SIG-M5 treated with dmso at 0.1 percent for 504 hours (cell line): ENCODE measurements around the gene WFDC8.

ENCODE experiments used
- DNase-seq: peaks from one replicate; lab custom pipeline; 2025; ENCODE audit not compliant: unreplicated experiment; lab: John Stamatoyannopoulos, UW

The WFDC8 gene

DNA sequence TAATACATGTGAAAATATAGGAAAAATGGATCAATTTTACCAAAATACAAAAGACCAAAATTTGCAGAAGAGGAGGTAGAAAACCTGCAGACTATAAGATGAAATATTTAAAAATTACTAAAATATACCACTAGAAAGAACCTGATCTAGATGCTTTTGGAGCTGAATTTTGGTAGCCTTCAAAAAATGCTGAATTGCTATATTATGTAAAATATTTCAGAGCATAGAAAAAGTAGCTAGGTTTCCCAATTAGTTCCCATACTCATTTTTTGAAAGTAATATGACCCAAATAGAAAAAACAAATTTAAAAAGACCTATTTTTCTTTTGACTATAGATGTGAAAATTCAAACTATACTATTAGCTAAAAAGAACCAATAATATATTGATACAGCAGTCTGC lies 28.3 kb downstream of the WFDC8 start:
- no peak for DNase-seq

DNA sequence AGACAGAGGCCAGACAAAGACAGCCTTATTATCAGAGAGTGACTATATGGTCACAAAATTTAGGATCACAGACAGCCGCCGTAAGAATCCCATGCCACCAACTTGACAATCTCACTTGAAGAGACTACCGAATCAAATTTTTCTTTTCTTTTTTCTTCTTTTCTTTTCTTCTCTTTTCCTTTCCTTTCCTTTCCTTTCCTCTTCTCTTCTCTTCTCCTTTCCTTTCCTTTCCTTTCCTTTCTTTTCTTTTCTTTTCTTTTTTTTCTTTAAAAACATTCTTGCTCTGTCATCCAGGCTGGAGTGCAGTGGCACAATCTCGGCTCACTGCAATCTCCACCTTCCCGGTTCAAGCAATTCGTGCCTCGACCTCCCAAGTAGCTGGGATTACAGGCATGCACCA lies 30.7 kb downstream of the WFDC8 start:
- no peak for DNase-seq

DNA sequence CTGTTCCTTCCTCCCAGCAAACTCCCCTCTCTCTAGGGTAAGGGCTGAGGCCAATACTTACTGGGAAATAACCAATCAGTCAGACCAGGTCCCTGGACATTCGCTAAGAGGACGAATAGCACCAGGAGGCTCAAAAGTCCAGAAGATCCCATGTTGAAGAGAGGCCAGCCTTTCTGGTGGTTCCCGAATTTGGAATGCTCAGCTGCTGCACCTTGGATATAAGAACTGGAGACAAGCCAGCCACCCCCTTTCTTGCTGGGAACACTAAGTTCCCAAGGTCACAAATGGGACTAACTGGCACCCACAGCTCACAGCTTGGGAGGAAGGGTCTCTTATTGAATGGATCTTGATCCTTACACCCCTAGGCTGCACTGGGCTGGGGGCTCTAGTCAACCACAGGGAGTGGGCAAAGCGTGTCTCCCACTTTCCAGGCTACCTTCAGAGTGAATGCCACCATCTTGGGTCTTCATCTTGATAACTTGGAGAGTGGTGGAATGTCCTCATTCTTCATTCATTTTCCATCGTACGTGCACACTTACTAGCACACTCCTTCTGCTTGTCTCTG lies 31.8 kb downstream of the WFDC8 start, which contains the start of gene EPPIN:
TSS of gene EPPIN (minus strand) at position 196 of the 565 bp plus-strand sequence. CDS start at position 152, 44 bp downstream.
- DNase-seq, result no peak

DNA sequence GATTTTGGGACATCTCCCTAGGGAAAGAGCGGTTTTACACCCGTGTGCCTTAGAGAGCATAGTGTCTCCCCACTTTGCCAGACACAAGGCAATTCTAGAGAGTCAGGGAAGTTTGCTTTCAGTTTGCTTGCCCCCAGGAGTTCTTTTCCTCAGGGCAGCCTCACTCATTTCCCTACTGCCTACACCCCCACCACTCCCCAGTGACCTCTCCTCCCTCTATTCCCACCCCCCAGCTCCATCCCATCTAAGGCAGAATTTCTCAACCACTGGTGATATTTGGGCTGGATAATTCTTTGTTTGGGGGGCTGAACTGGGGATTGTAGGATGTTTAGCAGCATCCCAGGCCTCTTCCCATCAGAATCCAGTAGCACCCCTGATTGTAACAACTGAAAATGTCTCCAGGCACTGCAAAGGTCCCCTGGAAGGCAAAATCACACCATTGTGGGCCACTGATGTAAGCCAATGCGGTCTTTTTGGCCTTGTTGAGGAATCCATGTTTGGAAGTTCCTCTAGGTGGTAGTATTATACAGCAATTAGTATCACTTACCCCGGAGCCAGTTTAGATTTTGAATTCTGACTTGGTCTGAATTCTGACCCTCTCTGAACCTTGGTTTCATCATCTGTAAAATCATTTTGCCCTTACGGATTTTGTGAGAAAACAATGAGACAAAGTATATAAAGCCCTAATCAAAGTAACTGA lies 33.2 kb downstream of the WFDC8 start:
- DNase-seq, result peak; percentile 14

DNA sequence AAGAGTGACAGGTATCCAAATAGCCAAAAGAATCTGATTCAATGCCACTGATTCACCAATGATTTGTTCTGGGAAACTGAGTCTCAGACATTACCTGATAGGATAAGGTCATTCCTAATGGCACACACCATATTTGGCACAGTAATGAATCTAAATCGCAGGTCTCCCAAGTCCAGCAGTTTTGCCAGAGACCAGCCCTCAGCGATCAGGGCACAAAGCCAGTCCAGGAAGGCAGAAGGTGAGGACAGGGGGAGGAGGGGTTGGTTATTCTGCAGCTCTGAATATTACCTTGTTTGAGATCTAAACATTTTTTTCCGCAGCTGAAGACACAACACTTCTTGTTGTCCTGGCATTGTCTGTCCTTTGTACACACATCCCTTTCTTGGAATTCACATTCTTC lies 33.7 kb downstream of the WFDC8 start:
- no peak for DNase-seq

DNA sequence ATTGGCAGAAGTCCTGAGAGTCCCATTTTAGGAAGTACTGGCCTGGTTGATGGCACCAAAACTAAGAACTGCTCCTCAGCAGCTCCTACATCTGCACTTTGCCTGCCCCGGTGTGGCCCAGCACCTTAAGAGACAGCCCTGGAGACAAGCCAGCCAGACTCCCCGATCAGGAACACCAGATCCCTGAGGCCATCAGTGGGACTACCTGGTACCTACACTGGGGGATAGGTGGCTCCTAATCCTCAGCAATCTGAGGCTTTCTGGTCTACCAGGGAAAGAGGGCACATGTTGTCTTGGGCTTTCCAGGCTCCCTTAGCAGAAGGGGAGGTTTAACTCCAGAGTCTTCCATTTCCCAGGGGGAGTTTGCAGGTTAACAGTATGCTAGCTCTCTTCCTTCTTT lies 39.7 kb downstream of the WFDC8 start, which contains the start of gene WFDC6:
TSS of gene WFDC6 (minus strand) at position 101 of the 400 bp plus-strand sequence. CDS start at position 26, 75 bp downstream.
- DNase-seq, result no peak

DNA sequence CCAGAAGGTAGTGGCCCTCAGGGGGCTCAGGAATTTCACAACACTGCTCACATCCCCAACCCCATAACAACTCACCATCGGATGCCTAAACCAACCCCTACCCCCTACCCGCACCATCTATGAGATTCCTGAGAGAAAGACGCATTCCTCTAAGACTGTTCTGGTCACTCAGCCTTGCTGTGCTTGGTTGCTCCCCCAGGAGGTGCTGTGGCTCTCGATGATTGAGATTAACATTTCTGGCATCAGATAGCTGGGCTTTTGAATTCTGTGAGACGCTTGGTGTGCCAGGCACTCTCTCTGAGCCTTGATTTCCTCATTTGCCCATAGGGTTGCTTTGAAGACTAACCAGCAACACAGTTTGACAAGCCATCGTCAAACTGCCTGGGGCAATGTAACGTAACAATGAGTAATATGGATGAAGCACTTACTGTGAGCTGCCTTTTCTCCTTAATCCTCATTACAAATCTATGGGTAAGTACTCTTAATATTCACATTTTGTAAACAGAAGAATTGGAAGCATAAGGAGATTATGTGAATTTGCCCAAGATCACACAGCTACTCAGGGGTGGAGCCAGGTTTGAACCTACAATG lies 40.8 kb downstream of the WFDC8 start:
- DNase-seq, result no peak

DNA sequence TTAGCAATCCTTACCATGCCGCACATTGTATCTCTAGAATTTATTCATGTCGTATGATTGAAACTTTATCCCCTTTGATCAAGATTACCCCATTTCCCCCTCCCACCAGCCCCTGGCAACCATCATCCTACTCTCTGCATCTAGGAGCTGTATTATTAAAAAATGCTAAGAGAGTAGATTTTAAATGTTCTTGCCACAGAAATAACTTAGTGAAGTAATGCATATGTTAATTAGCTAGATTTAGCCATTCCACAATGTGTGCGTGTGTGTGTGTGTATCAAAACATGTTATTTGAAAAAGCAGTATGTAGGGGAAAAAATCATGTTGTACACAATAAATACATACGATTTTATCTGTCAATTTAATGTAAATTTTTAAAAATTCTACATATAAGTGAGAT lies 51.8 kb downstream of the WFDC8 start:
- no peak for DNase-seq

DNA sequence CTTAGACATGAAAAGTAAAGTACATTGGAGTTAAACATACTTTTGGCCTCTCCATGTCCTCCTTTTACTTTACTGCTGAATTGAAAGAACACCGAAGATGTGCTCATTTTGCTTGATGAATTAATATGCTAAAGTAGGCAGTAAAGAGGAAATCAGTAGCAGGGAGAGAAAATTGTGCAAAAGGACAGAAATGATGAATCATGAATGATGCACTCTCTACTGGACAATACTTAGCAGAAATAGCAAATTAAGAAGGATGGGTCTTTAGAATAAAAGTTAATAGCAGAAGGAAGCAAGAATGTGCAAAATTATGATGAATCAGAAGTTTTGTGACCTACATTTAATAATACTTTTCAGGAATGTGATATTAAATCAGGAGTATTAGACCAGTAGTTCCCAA lies 55.3 kb downstream of the WFDC8 start:
- no peak for DNase-seq

DNA sequence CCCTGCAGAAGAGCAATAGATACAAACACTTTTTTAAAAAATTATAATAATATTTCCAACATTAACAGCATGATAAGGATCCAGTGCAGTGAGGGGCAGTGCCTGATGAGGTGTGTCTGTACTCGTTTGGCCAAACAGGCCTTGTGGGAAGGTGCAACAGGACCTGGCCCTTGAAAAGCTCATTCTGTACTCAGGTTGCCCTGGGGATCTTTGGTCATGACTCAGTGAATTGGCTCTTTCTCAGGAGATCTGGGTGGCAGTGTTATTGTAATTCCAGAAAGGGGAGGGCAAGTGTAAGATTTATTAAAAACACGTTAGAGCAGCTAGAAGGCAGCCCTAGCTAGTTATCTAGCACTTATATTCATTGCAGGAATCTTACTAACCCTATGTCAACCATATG lies 60.8 kb downstream of the WFDC8 start:
- DNase-seq, result no peak

DNA sequence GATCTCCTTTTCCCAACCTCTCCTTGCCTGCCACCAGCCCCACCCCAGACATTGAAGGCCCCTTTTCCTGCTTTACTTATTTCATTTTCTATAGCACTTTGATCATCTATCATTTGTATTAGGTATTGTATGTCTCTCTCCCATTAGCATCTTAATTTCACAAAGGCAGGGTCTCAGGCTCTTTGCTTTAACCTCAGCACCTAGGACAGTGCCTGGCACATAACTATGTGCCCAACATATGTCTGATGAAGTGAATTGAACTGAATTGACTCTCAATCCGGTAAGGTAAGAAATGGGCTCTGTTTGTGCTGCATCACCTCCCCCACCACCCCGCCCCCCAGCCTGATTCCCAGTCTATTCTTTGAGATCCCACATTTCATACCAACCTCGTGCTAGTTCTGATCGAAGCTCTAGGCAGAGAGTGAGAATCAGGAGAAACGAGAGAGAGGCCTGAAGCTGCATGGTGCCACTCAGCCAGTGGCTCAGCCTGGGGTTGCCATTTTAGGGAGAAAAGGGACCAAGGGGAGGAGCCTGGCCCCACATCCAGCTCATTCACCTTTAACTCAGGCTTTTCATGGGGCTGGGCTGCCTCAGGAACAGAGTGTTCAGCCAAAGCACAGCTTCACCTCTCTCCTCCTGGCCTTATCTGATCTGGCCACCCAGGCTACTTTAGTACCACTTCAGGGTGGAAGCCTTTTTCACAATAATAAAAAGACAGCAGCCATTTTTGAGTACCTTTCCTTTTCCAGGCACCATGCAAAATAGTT lies 63.8 kb downstream of the WFDC8 start, which contains the start of gene SPINT3:
TSS of gene SPINT3 (minus strand) at position 476 of the 767 bp plus-strand sequence. CDS start at position 462, 14 bp downstream.
- DNase-seq, result no peak

DNA sequence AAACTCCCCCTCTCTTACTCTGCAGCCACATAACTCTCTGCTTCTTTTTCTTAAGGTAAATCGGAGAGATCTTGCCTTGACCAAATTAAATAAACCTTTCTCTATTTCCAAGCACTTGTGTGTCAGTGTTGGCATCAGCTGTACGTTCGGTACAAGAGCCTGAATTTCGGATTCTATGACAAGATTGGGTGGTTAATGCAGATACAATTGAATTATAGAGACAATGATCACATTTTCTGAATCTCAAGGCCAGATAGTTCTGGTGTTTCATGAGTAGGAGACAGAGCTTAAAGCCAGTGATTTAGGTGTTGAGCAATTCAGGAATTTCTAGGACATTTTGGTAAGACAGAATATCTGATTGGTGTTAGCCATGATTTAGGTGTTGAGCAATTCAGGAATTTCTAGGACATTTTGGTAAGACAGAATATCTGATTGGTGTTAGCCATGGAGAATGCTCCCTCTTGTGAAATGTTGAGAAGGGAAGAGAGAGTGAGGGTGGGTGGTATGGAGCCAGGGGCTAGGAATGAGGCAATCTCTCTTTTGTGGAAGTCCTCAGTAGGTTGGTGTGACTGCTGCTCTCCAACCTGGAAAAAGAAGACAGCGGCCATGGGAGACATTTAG lies 68.7 kb downstream of the WFDC8 start:
- no peak for DNase-seq

DNA sequence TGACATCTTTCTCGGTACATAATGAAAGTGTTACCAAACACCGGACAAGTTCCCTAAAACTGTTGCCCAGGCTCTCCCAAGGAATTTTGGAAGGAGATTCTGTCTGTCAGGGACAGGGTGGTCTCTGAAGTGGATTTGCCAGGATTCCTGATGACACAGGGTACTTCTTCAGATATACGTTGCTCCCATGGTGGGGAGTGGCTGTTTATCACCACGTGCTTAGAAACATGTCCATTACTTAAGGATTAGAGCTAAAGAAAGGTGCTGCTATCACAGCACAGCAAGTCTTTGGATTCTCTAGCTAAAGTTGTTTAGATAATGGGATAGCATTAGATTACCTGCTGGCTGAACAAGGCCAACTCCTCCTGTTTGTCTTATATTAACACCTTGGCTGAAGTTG lies 70.0 kb downstream of the WFDC8 start:
- DNase-seq, result no peak

DNA sequence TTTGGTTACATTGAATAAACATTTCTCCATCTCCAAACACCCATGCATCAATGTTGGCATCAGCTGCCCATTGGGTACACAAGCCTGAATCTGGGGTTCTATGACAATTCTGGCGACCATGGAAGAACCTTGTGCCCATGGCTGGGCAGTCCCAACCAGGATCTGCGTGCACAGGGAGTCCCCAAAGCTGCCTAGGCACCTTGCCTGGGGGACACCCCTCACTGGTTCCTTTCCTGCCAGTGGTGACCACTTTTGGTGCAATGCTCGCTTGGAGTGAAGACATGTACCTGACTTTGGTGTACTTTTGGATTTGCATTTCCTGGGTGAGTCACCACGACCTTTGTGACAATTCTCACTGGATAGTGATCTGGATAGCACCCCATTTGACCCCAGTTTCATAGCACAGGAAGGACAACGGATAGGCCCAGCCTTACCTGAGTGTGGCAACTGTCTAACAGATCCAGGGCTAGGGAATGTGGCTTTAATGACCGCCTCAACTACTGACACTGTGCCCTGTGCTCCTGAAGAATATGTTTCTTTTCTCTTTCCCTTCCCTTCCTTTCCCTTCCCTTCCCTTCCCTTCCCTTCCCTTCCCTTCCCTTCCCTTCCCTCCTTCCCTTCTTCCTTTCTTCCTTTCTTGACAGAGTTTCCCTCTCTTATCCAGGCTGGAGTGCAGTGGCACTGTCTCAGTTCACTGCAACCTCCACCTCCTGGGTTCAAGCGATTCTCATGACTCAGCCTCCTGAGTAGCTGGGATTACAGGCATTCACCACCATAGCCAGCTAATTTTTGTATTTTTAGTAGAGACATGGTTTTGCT lies 70.8 kb downstream of the WFDC8 start:
- no peak for DNase-seq

DNA sequence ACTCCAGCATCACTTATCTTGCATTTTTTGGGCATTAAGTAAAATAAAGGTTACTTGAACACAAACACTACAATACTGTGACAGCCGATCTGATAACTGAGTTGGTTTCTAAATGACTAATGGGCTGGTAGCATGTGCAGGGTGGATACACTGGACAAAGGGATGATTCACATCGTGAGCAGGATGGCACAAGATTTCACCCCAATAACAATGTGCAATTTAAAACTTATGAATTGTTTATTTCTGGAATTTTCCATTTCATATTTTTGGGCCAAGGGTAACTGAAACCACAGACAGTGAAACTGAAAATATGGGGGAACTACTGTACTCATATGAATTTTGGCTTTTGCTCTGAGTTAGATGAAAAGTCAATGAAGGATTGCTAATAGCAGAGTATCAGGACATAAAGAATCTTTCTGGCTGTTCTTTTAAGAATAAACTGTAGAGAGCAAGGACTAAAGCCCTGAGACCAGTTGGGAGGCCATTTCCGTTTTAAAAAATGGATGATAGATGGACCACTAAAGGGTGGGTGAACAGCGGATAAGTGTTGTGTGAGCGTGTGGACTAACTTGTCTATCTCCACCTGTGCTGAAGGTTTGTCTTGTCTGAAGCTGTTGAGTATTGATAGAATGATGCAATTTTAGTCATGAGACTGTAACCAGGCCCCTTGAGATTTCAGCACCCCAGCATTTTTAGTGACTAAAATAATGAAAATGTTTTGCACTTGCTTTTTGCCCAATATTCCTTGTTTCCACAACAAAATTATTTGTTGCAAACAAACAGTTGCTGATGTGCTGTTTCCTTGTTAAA lies 71.9 kb downstream of the WFDC8 start:
- no peak for DNase-seq

DNA sequence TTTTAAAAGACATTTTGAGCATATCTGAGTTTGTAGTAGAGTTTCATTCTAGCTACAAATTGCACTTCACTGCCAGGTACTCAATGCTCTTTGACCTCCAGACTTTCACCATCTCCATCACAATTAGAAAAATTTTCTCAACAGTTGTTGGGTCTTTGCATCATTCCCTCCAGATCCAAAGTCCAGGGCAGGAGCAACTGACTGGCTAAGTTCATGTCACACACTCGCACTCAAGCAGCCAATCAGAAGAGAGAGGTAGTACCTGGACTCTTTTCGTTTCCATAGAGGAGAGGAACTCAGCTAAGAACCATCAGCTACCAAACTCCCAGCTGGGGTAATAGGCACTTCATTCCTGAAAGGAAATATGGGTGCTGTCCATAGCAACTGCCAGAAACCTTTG lies 72.7 kb downstream of the WFDC8 start:
- no peak for DNase-seq

DNA sequence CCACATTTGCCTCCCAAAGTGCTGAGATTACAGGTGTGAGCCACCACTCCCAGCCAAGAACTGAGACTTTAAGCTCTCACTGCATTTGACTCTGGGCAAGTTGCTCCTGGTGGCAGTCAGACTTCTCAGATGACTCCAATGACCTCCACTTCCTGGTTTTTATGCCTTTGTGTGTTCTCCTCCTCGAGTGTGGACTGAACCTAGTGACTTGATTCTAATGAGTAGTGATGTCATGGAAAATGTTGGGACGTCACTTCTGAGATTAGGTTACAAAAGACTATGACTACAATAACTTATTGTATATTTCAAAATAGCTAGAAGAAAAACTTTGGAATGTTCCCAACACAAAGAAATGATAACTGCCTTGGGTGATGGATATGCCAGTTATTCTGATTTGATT lies 75.7 kb downstream of the WFDC8 start:
- DNase-seq, result no peak

DNA sequence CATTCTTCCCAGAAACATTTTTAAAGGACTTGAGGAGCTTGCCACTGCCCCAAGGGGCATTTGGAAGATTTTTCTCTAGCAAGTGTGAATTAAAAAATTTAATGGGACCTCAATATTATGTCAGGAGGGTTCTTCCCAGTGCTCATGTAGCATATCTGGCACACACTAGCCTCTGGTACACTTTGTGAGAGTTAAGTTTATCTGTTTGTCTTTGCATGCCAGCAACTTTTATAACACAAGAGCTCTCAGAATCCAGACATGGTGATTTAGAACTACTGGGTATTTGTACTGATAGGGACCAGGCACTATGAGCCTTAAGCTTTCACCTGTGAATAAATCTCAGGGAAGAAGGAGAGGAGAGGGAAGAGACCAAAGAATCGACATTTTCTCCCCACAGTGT lies 76.5 kb downstream of the WFDC8 start:
- DNase-seq, result no peak
